C4-2B (cell line): ENCODE measurements around the gene MRPL45.
"Not testable (repeated sequence)": the region's sequence is repeated elsewhere in the genome, so short reads cannot be mapped to it uniquely, and the experiment has no call there.

Experiments used
- ZFX ChIP-seq: fragments of 450-650 bp; IDR thresholded peaks from 2 replicates; pipeline ENCODE4 v1.6.1; 2017
- TF ChIP-seq, protein P1 (sequence below): fragments of 450-650 bp; conservative IDR thresholded peaks from 2 replicates; pipeline ENCODE4 v1.5.1; 2017; ENCODE audit warnings: mild to moderate bottlenecking

GRCh38 chr17:38254357-38254756 lies 42.6 kb upstream of the MRPL45 start:
- TF ChIP-seq, protein P1, sequence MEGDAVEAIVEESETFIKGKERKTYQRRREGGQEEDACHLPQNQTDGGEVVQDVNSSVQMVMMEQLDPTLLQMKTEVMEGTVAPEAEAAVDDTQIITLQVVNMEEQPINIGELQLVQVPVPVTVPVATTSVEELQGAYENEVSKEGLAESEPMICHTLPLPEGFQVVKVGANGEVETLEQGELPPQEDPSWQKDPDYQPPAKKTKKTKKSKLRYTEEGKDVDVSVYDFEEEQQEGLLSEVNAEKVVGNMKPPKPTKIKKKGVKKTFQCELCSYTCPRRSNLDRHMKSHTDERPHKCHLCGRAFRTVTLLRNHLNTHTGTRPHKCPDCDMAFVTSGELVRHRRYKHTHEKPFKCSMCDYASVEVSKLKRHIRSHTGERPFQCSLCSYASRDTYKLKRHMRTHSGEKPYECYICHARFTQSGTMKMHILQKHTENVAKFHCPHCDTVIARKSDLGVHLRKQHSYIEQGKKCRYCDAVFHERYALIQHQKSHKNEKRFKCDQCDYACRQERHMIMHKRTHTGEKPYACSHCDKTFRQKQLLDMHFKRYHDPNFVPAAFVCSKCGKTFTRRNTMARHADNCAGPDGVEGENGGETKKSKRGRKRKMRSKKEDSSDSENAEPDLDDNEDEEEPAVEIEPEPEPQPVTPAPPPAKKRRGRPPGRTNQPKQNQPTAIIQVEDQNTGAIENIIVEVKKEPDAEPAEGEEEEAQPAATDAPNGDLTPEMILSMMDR: not testable (repeated sequence)
- TF ChIP-seq ZFX: not testable (repeated sequence)
